Hepatocyte (in vitro differentiated cells): ENCODE results near the gene PTPRQ.

Experiments
- EZH2 ChIP-seq: fragments of 200-600 bp; sonication (generic); IDR thresholded peaks from 2 replicates; pipeline ENCODE4 v1.6.1; 2016; ENCODE audit warnings: antibody characterized with exemption, mild to moderate bottlenecking, borderline replicate concordance
- TF ChIP-seq, protein P1 (sequence below): fragments of 200-600 bp; sonication (generic); IDR thresholded peaks from 2 replicates; pipeline ENCODE4 v1.5.1; 2016; ENCODE audit warnings: antibody characterized with exemption, mild to moderate bottlenecking; ENCODE audit not compliant: poor library complexity

DNA sequence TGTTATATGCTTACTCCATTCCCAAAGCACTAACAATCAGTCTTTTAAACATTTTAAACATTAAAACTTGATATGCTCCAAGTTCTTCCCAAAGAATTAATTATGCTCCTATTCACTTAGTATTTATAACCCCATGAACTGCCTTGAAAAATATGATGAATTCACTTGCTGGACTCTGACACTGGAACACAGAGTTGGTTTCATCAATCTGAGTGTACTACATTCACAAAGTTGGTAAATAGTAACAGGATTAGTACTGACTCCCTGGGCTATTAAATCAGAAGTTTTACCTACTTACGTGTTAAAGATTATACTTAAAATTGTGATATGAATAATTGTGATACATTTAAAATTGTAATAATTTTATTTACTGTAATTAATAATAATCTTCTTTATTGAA lies 246.1 kb downstream of the PTPRQ start:
- TF ChIP-seq, protein P1, sequence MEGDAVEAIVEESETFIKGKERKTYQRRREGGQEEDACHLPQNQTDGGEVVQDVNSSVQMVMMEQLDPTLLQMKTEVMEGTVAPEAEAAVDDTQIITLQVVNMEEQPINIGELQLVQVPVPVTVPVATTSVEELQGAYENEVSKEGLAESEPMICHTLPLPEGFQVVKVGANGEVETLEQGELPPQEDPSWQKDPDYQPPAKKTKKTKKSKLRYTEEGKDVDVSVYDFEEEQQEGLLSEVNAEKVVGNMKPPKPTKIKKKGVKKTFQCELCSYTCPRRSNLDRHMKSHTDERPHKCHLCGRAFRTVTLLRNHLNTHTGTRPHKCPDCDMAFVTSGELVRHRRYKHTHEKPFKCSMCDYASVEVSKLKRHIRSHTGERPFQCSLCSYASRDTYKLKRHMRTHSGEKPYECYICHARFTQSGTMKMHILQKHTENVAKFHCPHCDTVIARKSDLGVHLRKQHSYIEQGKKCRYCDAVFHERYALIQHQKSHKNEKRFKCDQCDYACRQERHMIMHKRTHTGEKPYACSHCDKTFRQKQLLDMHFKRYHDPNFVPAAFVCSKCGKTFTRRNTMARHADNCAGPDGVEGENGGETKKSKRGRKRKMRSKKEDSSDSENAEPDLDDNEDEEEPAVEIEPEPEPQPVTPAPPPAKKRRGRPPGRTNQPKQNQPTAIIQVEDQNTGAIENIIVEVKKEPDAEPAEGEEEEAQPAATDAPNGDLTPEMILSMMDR, result no peak
- no peak for TF ChIP-seq EZH2
